ENCODE results near the gene ATP5PO.

DNA sequence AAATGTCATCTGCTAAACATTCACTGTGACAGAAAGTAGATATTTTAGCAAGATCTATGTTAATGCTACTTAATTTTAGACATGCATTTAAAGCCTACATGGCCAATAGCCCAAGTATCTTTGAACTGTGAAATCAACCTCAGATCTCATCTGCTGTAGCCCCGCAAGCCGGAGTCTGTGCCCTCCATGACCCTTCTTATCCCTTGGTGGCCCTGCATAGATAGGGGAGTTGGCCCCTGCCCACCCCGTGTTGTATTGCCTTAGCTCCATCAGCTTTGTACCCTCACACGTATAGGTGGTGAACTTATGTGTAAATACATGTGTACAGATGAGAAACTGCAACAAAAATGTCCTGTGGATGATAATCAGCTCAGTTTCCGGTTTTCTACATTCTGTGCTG is 18.5 kb downstream of the ATP5PO start:
- TF ChIP-seq, protein P1, sequence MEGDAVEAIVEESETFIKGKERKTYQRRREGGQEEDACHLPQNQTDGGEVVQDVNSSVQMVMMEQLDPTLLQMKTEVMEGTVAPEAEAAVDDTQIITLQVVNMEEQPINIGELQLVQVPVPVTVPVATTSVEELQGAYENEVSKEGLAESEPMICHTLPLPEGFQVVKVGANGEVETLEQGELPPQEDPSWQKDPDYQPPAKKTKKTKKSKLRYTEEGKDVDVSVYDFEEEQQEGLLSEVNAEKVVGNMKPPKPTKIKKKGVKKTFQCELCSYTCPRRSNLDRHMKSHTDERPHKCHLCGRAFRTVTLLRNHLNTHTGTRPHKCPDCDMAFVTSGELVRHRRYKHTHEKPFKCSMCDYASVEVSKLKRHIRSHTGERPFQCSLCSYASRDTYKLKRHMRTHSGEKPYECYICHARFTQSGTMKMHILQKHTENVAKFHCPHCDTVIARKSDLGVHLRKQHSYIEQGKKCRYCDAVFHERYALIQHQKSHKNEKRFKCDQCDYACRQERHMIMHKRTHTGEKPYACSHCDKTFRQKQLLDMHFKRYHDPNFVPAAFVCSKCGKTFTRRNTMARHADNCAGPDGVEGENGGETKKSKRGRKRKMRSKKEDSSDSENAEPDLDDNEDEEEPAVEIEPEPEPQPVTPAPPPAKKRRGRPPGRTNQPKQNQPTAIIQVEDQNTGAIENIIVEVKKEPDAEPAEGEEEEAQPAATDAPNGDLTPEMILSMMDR (IDR thresholded peaks at IDR 0.05; ENCODE audit: poor library complexity): no peak
- TF ChIP-seq EZH2 (IDR thresholded peaks at IDR 0.05; ENCODE audit: borderline replicate concordance) (no peak), EZH2phosphoT487 (IDR thresholded peaks at IDR 0.05; ENCODE audit: low read depth, severe bottlenecking, unreplicated experiment) (no peak)

All from hepatocyte (in vitro differentiated cells).